ENCODE results near the gene CHST15.

Gene CHST15

GRCh38 chr10:124092860-124093773 lies at the start of gene CHST15:
Gene CHST15 (minus strand): TSS chr10:124093598. CDS start chr10:124046212, 47,386 bp downstream.
- TF ChIP-seq, protein P1, sequence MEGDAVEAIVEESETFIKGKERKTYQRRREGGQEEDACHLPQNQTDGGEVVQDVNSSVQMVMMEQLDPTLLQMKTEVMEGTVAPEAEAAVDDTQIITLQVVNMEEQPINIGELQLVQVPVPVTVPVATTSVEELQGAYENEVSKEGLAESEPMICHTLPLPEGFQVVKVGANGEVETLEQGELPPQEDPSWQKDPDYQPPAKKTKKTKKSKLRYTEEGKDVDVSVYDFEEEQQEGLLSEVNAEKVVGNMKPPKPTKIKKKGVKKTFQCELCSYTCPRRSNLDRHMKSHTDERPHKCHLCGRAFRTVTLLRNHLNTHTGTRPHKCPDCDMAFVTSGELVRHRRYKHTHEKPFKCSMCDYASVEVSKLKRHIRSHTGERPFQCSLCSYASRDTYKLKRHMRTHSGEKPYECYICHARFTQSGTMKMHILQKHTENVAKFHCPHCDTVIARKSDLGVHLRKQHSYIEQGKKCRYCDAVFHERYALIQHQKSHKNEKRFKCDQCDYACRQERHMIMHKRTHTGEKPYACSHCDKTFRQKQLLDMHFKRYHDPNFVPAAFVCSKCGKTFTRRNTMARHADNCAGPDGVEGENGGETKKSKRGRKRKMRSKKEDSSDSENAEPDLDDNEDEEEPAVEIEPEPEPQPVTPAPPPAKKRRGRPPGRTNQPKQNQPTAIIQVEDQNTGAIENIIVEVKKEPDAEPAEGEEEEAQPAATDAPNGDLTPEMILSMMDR (IDR thresholded peaks at IDR 0.05; ENCODE audit: insufficient read depth, low read length, poor library complexity, severe bottlenecking), result no peak
- Histone ChIP-seq H3K36me3 (ENCODE audit: control insufficient read depth, insufficient read depth, low read length) (no peaks in the 10 kb centered on the region), H3K4me3 (replicated peaks; ENCODE audit: low read depth, low read length) (peak within 1 kb of the TSS; percentile 31), H3K27me3 (replicated peaks; ENCODE audit: control insufficient read depth, insufficient read depth, low read length) (peaks cover 10% of the 10 kb centered on the region)
- DNase-seq (ENCODE audit: extremely low read depth, insufficient read length), result peak; percentile 20

- H3K27me3 ChIP-seq (replicated peaks; ENCODE audit: control insufficient read depth, insufficient read depth, low read length), result peaks cover 2% of the 10 kb centered on the region; the same call in 1 of the 2 replicates
- TF ChIP-seq, protein P1 (IDR thresholded peaks at IDR 0.05; ENCODE audit: insufficient read depth, low read length, poor library complexity, severe bottlenecking), result no peak
- no peaks in the 10 kb centered on the region for H3K36me3 ChIP-seq (ENCODE audit: control insufficient read depth, insufficient read depth, low read length)
- no peak overlapping the region for H3K4me3 ChIP-seq (replicated peaks; ENCODE audit: low read depth, low read length)
- no peak for DNase-seq (ENCODE audit: extremely low read depth, insufficient read length)
Observed at GRCh38 chr10:124142960-124143359, 49.6 kb upstream of the CHST15 start.

DNA sequence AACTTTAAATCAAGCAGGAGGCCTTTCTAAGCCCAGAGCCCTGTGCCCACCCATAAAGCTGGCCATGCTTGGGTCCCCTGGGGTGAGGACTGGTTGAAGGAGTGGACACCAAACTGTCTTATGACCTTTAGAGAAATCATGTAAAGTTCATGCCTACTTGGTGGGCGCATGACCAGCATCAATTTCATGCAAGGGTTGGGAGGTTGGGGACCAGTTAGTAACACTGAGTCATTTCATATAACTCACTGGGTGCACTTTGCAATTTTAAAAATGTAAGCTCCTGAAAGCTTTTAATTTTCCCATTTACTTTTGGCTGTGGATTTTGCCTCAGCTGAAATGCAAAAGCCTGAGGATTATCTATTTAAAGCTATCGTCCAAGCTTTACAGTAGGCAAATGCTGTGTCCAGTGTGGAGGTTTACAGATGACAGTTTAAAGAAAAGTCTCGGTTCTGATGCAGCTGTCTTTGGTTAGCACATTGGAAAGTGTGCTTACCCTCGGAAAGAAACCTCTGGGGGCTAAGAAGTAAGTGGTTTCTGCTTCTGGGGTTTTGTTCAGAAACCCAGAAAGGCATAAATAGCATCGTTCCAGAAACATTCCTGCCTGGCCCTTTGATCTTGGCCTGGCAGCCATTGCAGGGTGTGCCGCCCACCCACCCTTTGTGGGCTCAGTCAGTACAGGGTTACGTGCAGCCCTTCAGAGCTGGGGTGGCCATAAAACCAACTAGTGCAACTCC lies 48.8 kb upstream of the CHST15 start:
- no peak for DNase-seq (ENCODE audit: extremely low read depth, insufficient read length)
- Histone ChIP-seq H3K4me3 (replicated peaks; ENCODE audit: low read depth, low read length) (no peak overlapping the region), H3K36me3 (ENCODE audit: control insufficient read depth, insufficient read depth, low read length) (no peaks in the 10 kb centered on the region), H3K27me3 (replicated peaks; ENCODE audit: control insufficient read depth, insufficient read depth, low read length) (peaks cover 2% of the 10 kb centered on the region; the same call in 1 of the 2 replicates)
- TF ChIP-seq, protein P1 (IDR thresholded peaks at IDR 0.05; ENCODE audit: insufficient read depth, low read length, poor library complexity, severe bottlenecking), result no peak

DNA sequence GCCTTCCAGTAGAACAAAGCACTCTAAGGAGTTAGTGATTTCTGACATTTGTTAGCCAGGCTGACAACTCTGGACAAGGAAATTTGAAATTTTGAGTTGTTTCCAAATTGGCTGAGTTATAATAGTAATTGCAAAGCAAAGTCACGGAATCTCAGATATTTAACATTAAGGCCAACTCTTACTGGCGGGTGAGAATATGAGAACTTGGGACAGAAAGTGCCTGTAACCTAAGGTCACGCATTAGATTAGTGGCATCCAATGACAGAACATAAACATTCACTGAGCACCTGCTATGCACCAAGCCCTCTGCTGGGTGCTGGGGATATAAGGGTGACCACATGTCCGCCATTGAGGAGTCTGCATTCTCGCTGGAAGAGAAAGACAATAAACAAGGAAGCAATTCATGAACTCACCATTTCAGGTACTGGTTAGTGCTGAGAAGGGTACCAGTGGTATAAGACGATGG lies 45.5 kb upstream of the CHST15 start:
- DNase-seq (ENCODE audit: extremely low read depth, insufficient read length), result no peak
- H3K4me3 ChIP-seq (replicated peaks; ENCODE audit: low read depth, low read length), result no peak overlapping the region
- TF ChIP-seq, protein P1 (IDR thresholded peaks at IDR 0.05; ENCODE audit: insufficient read depth, low read length, poor library complexity, severe bottlenecking), result no peak
- H3K36me3 ChIP-seq (ENCODE audit: control insufficient read depth, insufficient read depth, low read length), result no peaks in the 10 kb centered on the region
- 0 out of 2 replicates have a peak, but pooled peaks cover 1% of the 10 kb centered on the region for H3K27me3 ChIP-seq (replicated peaks; ENCODE audit: control insufficient read depth, insufficient read depth, low read length)

GRCh38 chr10:124138195-124138882 lies 44.9 kb upstream of the CHST15 start:
- H3K36me3 ChIP-seq (ENCODE audit: control insufficient read depth, insufficient read depth, low read length), result no peaks in the 10 kb centered on the region
- TF ChIP-seq, protein P1 (IDR thresholded peaks at IDR 0.05; ENCODE audit: insufficient read depth, low read length, poor library complexity, severe bottlenecking), result no peak
- no peak for DNase-seq (ENCODE audit: extremely low read depth, insufficient read length)

More at GRCh38 chr10:124138195-124138882, 44.9 kb upstream of the CHST15 start:
- Histone ChIP-seq H3K27me3 (replicated peaks; ENCODE audit: control insufficient read depth, insufficient read depth, low read length) (0 out of 2 replicates have a peak, but pooled peaks cover 1% of the 10 kb centered on the region), H3K4me3 (replicated peaks; ENCODE audit: low read depth, low read length) (no peak overlapping the region)
